Stimulated activated memory B cell treated with anti-CD40 and anti-IgM and Interleukin-4, amounts not matched to agents 10 μg/mL and 1 μg/mL and 100 μg/mL, for 72 hours (primary cell): ENCODE results near the gene TMPRSS15.

ENCODE experiments used
- ATAC-seq: fragments of 150-1000 bp; cut with Tn5 transposase; 2 replicates; pipeline ENCODE4 v1.10.0; 2021
- H3K27ac Mint-ChIP-seq: one replicate; pipeline ENCODE4 v1.8.0; 2022; ENCODE audit warnings: mild to moderate bottlenecking, mixed read lengths
- H3K27me3 Mint-ChIP-seq: one replicate; pipeline ENCODE4 v1.8.0; 2022; ENCODE audit warnings: mixed read lengths
- H3K36me3 Mint-ChIP-seq: one replicate; pipeline ENCODE4 v1.8.0; 2022; ENCODE audit warnings: mixed read lengths
- H3K4me1 Mint-ChIP-seq: one replicate; pipeline ENCODE4 v1.8.0; 2022; ENCODE audit warnings: mixed read lengths
- H3K4me3 Mint-ChIP-seq: one replicate; pipeline ENCODE4 v1.8.0; 2022; ENCODE audit warnings: mild to moderate bottlenecking, moderate library complexity, mixed read lengths
- H3K9me3 Mint-ChIP-seq: one replicate; pipeline ENCODE4 v1.8.0; 2022; ENCODE audit warnings: mixed read lengths

The TMPRSS15 gene

DNA sequence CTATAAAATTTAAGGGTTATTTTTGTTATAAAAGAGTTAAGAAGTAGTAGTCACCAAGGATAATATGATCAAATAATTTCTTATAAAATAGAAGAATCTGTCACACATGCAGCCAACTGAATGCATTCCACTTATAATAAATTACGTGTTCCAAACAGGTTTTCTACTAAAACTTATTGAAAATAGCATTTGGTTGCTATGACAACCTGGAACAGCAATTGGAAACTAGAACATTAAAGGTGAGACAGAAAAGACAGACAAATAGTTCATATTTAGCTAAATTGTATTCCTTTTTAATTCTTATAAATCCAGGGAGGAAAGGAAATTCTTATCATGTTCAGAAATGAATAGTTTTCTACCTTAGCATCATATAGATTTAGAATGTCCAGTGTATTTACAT lies 168.0 kb downstream of the TMPRSS15 start:
- Mint-ChIP-seq H3K27ac (no peak overlapping the region), H3K4me3 (no peak overlapping the region), H3K9me3 (no peaks in the 10 kb centered on the region), H3K4me1 (no peaks in the 10 kb centered on the region), H3K36me3 (no peaks in the 10 kb centered on the region), H3K27me3 (no peaks in the 10 kb centered on the region)
- ATAC-seq = no peak

DNA sequence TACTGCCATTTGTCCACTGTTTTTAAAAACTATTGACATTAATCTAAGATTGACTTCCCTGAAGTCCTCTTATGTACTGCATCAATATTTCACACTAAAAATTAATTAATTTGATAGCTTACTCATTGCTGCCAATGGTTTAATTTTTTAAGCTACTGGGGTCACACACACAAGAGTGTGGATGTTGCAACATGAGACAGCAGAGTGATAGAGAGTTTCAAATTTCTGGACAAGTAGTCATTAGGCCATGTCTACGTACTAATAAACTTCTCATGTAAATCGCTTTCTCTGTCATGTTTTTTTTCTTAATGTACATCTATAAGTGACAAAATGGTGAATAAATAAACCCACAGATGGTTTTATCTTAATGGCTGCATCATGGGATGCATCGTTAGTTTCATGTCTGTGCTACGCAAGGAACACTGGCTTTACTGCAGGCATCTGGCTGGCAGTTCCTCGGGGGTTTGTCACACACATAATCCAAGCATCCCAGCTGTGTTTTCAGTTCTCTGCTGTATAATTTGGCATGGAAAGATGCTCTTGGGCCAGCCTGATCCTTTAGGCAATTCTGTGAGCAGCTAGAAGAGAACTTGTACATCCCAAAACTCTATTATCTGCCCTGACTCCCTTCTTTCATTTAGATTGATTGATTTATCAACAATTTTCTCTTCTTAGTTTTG lies 175.4 kb downstream of the TMPRSS15 start:
- no peaks in the 10 kb centered on the region for H3K4me1 Mint-ChIP-seq
- H3K27me3 Mint-ChIP-seq = no peaks in the 10 kb centered on the region
- no peak overlapping the region for H3K4me3 Mint-ChIP-seq
- ATAC-seq = no peak
- H3K9me3 Mint-ChIP-seq = no peaks in the 10 kb centered on the region
- H3K36me3 Mint-ChIP-seq = no peaks in the 10 kb centered on the region
- H3K27ac Mint-ChIP-seq = no peak overlapping the region

DNA sequence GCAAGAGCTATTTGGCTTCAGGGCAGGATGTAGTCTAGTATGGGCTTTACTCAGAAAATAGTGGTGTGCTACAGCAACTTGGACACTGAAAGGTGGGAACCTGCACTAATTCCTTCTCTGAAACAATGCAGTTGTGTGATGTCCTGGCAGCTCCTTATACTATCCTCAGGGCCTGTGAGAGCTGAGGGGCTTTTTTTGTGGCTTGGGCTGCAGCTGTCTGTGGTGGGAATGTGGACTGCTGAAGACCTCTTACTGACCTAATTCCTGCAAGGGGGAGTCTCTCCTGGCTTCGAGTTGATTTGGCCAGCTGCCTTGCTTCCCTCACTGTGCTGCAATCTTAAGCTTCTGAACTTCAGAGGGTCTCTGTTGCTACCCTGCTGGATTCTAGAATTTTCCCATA lies 181.2 kb downstream of the TMPRSS15 start:
- no peak overlapping the region for H3K27ac Mint-ChIP-seq
- no peak for ATAC-seq
- no peak overlapping the region for H3K4me3 Mint-ChIP-seq
- no peaks in the 10 kb centered on the region for H3K4me1 Mint-ChIP-seq
- H3K36me3 Mint-ChIP-seq = no peaks in the 10 kb centered on the region
- H3K27me3 Mint-ChIP-seq = no peaks in the 10 kb centered on the region
- peaks cover 25% of the 10 kb centered on the region for H3K9me3 Mint-ChIP-seq

DNA sequence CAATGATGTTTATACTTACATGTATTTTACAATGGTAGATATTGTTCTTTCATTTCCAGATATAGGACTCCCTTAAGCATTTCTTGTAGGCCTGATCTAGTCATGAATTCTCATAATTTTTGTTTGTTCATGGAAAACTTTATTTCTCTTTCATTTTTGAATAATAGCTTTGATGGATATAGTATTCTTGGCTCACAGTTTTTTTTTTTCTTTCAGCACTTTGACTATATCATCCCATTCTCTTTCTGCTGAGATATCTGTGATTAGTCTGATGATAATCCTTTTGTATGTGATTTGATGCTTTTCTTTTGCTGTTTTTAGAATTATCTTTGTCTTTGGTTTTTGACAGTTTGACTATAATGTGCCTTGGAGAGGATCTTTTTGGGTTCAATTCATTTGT lies 183.1 kb downstream of the TMPRSS15 start:
- Mint-ChIP-seq H3K27me3 (no peaks in the 10 kb centered on the region), H3K36me3 (no peaks in the 10 kb centered on the region), H3K4me3 (no peak overlapping the region), H3K9me3 (peaks cover 35% of the 10 kb centered on the region), H3K27ac (no peak overlapping the region), H3K4me1 (no peaks in the 10 kb centered on the region)
- ATAC-seq = no peak
